ENCODE measurements around the gene SPATA13. TPM values are rescaled to one million over a fixed set of nuclear protein-coding genes. Genes with fewer than 3 reads are reported as not detected.

SPATA13 gene
- total RNA-seq, 1 donor from 2014 or later: 2.7 TPM

DNA sequence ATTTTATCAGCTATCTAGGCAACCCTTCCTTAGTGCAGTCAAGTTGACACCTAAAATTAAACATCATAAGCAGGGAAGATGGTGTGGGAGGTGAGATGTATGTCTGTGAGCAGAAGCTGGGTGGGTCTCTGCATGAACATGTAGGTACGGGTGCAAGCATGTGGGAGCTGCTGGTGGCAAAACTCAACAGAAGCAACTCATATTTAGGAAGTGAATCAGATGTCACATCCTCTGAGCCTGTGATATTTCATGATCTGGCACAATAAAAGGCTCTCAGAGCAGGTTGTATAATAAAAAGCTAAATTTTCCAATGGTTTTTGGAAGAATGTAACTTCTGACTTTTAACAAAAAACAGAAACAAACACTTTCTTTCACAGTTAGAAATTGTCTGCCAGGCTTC is 193.2 kb downstream of the SPATA13 start:
- Mint-ChIP-seq H3K36me3 (ENCODE audit: unreplicated experiment) (no peaks in the 10 kb centered on the region), H3K27me3 (ENCODE audit: unreplicated experiment) (no peaks in the 10 kb centered on the region), H3K27ac (ENCODE audit: unreplicated experiment) (no peak overlapping the region), H3K4me3 (ENCODE audit: unreplicated experiment) (no peak overlapping the region), H3K4me1 (ENCODE audit: unreplicated experiment) (no peaks in the 10 kb centered on the region), H3K9me3 (ENCODE audit: unreplicated experiment) (no peaks in the 10 kb centered on the region)
- no peak for DNase-seq (ENCODE audit: extremely low spot score, unreplicated experiment)
- no peak for TF ChIP-seq CTCF (IDR thresholded peaks at IDR 0.05)

DNA sequence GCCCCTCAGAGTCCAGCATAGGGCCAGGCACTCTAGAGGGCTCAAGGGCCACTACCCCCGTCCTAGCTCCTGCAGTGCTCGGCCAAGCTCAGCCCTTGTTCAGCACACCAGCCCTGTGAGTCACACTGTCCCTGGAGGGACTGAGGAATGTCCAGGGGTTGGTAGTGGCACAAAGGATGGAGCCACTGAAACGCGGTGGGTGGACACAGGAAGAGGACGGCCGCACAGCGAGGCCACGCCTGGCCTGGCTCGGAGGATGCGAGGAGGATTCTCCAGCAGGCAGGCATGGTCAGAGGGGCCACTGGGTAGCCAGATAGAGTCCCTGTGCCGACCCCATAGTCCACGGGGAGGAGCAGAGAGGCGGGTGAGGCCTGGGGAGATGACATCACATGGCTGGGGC is 194.6 kb downstream of the SPATA13 start:
- no peaks in the 10 kb centered on the region for H3K4me1 Mint-ChIP-seq (ENCODE audit: unreplicated experiment)
- no peak for TF ChIP-seq CTCF (IDR thresholded peaks at IDR 0.05)

GRCh38 chr13:24356270-24356669 is 195.8 kb downstream of the SPATA13 start:
- Mint-ChIP-seq H3K9me3 (ENCODE audit: unreplicated experiment) (no peaks in the 10 kb centered on the region), H3K4me3 (ENCODE audit: unreplicated experiment) (no peak overlapping the region), H3K27me3 (ENCODE audit: unreplicated experiment) (no peaks in the 10 kb centered on the region), H3K36me3 (ENCODE audit: unreplicated experiment) (no peaks in the 10 kb centered on the region), H3K4me1 (ENCODE audit: unreplicated experiment) (no peaks in the 10 kb centered on the region), H3K27ac (ENCODE audit: unreplicated experiment) (no peak overlapping the region)
- DNase-seq (ENCODE audit: extremely low spot score, unreplicated experiment): no peak
- no peak for TF ChIP-seq CTCF (IDR thresholded peaks at IDR 0.05)

More for the DNA sequence above, 194.6 kb downstream of the SPATA13 start:
- no peaks in the 10 kb centered on the region for H3K27me3 Mint-ChIP-seq (ENCODE audit: unreplicated experiment)
- no peak for DNase-seq (ENCODE audit: extremely low spot score, unreplicated experiment)
- no peak overlapping the region for H3K27ac Mint-ChIP-seq (ENCODE audit: unreplicated experiment)
- no peaks in the 10 kb centered on the region for H3K36me3 Mint-ChIP-seq (ENCODE audit: unreplicated experiment)
- no peaks in the 10 kb centered on the region for H3K9me3 Mint-ChIP-seq (ENCODE audit: unreplicated experiment)
- no peak overlapping the region for H3K4me3 Mint-ChIP-seq (ENCODE audit: unreplicated experiment)

Small RNAs within 50 kb of the gene (microRNA-seq; reads per million reads assigned to microRNA genes)
- not detected for gene MIR2276 (ENCODE audit: unreplicated experiment)

Other genes starting within 250 kb of the SPATA13 start
- gene C1QTNF9, start 148.9 kb downstream of the SPATA13 start, total RNA-seq: not detected in 2 replicates

Measured in osteocyte (in vitro differentiated cells).